Panc1 (cell line): ENCODE data around the gene TIRAP. TPM values are rescaled to one million over a fixed set of nuclear protein-coding genes. Genes with fewer than 3 reads are reported as not detected.

Experiments
- ATAC-seq: fragments of 200-7000 bp; cut with Tn5 transposase; 2 replicates; pipeline ENCODE4 v1.9.1; 2020; ENCODE audit warnings: mild to moderate bottlenecking, moderate library complexity
- BruUV-seq: library from RNA; stranded (reverse); fragments of 400-500 nt; replicated peaks from 2 replicates; lab custom pipeline; 2021; lab: Mats Ljungman, UMichigan
- CTCF ChIA-PET: fragments of 300-600 bp; sonication (Branson Sonifier 250); formaldehyde crosslinking; loops from one replicate; lab custom pipeline; 2022; ENCODE audit warnings: antibody characterized with exemption; lab: Charles Lee
- POLR2A ChIA-PET: fragments of 300-600 bp; sonication (Branson Sonifier 250); formaldehyde crosslinking; loops from one replicate; lab custom pipeline; 2022; ENCODE audit warnings: antibody characterized with exemption; lab: Charles Lee
- DNase-seq: peaks from one replicate; pipeline ENCODE4 v3.0.0-alpha.2; 2010; ENCODE audit warnings: low read depth, low spot score
- H3K27ac ChIP-seq: 2 replicates; pipeline ENCODE4 v1.5.1; 2011; ENCODE audit warnings: mild to moderate bottlenecking, low read length, inconsistent platforms
- H3K27me3 ChIP-seq: fragments of 200-500 bp; sonication (Bioruptor generic); 2 replicates; pipeline ENCODE4 v1.6.0; 2014; ENCODE audit warnings: low read length, inconsistent platforms; ENCODE audit not compliant: control insufficient read depth, insufficient read depth
- H3K36me3 ChIP-seq: fragments of 200-500 bp; sonication (Bioruptor generic); 2 replicates; pipeline ENCODE4 v1.5.1; 2014; ENCODE audit warnings: inconsistent platforms, mild to moderate bottlenecking, low read length, moderate library complexity; ENCODE audit not compliant: control insufficient read depth, insufficient read depth
- H3K4me1 ChIP-seq: 2 replicates; pipeline ENCODE4 v1.5.1; 2011; ENCODE audit warnings: inconsistent platforms, mild to moderate bottlenecking, low read length, moderate library complexity; ENCODE audit not compliant: control insufficient read depth, insufficient read depth
- H3K4me3 ChIP-seq, 2 experiments: 2 replicates each; pipeline ENCODE4 v1.5.1; 2011 to 2012; ENCODE audit warnings: low read depth in 2 of 2, low read length in 2 of 2, mild to moderate bottlenecking in 2 of 2, inconsistent platforms in 1 of 2, moderate library complexity in 1 of 2
- H3K9me3 ChIP-seq: fragments of 200-500 bp; sonication (Bioruptor generic); 2 replicates; pipeline ENCODE4 v1.5.1; 2014; ENCODE audit warnings: low read depth, mild to moderate bottlenecking, inconsistent platforms, low read length, moderate library complexity; ENCODE audit not compliant: control insufficient read depth, insufficient read depth
- POLR2AphosphoS5 ChIP-seq: IDR thresholded peaks from 2 replicates; pipeline ENCODE4 v1.6.1; 2012; ENCODE audit warnings: mild to moderate bottlenecking, low read depth, low read length, moderate library complexity
- SIN3A ChIP-seq: IDR thresholded peaks from 2 replicates; pipeline ENCODE4 v1.6.1; 2012; ENCODE audit warnings: low read depth, mild to moderate bottlenecking, low read length, moderate library complexity, borderline replicate concordance; ENCODE audit not compliant: insufficient read depth
- TCF7L2 ChIP-seq: IDR thresholded peaks from 2 replicates; pipeline ENCODE4 v1.6.1; 2011; ENCODE audit warnings: mild to moderate bottlenecking, low read depth, low read length, inconsistent platforms
- in situ Hi-C: cut with HindIII; loops from 2 replicates; pipeline ENCODE4 v1.10.0; 2016; ENCODE audit warnings: low sequenced_read_pairs, low pct_unique_long_range_greater_than_20kb
- intact Hi-C: fragments of 100-400 bp; cut with micrococcal nuclease; formaldehyde crosslinking; loops from one replicate; pipeline ENCODE4 v1.10.0; 2022; ENCODE audit not compliant: unreplicated experiment
- total RNA-seq: library from RNA; stranded (reverse); gene quantifications from one replicate; pipeline ENCODE4 v1.2.1, GENCODE V29; 2021; ENCODE audit not compliant: unreplicated experiment
- TF ChIP-seq, protein P1 (sequence below), 2 experiments: IDR thresholded peaks; 2 replicates each; pipeline ENCODE4 v1.6.1; 2011 to 2012; ENCODE audit warnings: low read depth in 2 of 2, control low read depth in 1 of 2, low read length in 1 of 2, mild to moderate bottlenecking in 1 of 2, moderate library complexity in 1 of 2; ENCODE audit not compliant: insufficient read depth in 1 of 2
- TF ChIP-seq, protein P2 (sequence below): fragments of 450-650 bp; IDR thresholded peaks from 2 replicates; pipeline ENCODE4 v1.5.1; 2017; ENCODE audit warnings: mild to moderate bottlenecking

Gene TIRAP
- total RNA-seq, 1 experiment from 2014 or later: 19.3 TPM

DNA sequence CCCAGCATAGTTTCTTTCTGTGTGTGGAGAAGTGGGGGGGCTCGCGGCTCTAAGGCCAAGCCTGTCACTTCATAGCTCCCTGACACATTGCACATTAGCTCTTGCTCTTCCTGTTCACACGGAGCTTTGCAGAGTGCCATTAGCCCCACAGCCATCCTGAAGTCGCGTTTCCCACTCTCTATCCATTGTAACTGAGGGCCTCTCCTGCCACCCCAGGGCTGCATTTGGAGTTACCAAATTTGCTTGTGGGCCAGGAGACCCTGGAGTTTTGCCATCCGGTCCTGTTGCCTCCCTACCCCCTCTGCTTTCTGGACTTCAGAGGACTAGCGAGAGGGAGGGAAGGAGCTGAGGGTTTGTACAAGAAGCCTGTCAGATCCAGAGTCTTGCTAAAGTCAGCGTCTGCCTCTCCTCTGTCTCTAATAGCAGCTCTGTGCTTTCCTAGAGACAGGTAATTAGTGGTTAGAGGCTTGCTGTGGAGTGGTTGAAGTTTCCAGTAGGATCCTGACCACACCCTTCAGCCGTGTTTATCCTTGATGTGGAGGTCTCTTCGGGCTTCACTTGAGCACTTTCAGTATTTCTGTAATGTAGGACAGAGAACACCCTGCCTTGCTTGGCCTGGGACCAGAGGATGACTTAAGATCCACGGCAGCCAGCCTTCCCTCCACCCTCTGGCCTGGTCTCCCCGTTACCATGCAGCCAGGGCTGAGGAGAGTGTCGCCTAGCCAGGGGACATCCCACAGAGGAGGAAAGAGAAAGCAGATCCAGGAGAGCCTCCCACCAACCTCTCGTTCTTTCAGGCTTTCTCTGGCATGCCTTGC, 35.1 kb downstream of the TIRAP start:
- Histone ChIP-seq H3K4me3 (no peak overlapping the region), H3K27ac (no peak overlapping the region), H3K9me3 (no peaks in the 10 kb centered on the region), H3K36me3 (no peaks in the 10 kb centered on the region), H3K27me3 (no peaks in the 10 kb centered on the region), H3K4me1 (no peaks in the 10 kb centered on the region)
- CTCF ChIA-PET: no interaction called here
- POLR2A ChIA-PET: no interaction called here
- in situ Hi-C loops (no loop called here), intact Hi-C loops (loop anchor here (10.0 kb wide), 1 partner anchor 107 kb away; no protein-coding TSS in a partner anchor)
- ATAC-seq (peak; percentile 49; the same call in 1 of the 2 replicates), DNase-seq (no peak)
- no peak for TF ChIP-seq SIN3A
- TF ChIP-seq, protein P1, sequence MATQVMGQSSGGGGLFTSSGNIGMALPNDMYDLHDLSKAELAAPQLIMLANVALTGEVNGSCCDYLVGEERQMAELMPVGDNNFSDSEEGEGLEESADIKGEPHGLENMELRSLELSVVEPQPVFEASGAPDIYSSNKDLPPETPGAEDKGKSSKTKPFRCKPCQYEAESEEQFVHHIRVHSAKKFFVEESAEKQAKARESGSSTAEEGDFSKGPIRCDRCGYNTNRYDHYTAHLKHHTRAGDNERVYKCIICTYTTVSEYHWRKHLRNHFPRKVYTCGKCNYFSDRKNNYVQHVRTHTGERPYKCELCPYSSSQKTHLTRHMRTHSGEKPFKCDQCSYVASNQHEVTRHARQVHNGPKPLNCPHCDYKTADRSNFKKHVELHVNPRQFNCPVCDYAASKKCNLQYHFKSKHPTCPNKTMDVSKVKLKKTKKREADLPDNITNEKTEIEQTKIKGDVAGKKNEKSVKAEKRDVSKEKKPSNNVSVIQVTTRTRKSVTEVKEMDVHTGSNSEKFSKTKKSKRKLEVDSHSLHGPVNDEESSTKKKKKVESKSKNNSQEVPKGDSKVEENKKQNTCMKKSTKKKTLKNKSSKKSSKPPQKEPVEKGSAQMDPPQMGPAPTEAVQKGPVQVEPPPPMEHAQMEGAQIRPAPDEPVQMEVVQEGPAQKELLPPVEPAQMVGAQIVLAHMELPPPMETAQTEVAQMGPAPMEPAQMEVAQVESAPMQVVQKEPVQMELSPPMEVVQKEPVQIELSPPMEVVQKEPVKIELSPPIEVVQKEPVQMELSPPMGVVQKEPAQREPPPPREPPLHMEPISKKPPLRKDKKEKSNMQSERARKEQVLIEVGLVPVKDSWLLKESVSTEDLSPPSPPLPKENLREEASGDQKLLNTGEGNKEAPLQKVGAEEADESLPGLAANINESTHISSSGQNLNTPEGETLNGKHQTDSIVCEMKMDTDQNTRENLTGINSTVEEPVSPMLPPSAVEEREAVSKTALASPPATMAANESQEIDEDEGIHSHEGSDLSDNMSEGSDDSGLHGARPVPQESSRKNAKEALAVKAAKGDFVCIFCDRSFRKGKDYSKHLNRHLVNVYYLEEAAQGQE (IDR thresholded peaks at IDR 0.05; ENCODE audit: insufficient read depth in 1 of 2, low read depth in 2 of 2, low read length in 1 of 2): no peak
- TF ChIP-seq, protein P2, sequence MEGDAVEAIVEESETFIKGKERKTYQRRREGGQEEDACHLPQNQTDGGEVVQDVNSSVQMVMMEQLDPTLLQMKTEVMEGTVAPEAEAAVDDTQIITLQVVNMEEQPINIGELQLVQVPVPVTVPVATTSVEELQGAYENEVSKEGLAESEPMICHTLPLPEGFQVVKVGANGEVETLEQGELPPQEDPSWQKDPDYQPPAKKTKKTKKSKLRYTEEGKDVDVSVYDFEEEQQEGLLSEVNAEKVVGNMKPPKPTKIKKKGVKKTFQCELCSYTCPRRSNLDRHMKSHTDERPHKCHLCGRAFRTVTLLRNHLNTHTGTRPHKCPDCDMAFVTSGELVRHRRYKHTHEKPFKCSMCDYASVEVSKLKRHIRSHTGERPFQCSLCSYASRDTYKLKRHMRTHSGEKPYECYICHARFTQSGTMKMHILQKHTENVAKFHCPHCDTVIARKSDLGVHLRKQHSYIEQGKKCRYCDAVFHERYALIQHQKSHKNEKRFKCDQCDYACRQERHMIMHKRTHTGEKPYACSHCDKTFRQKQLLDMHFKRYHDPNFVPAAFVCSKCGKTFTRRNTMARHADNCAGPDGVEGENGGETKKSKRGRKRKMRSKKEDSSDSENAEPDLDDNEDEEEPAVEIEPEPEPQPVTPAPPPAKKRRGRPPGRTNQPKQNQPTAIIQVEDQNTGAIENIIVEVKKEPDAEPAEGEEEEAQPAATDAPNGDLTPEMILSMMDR: no peak
- TF ChIP-seq TCF7L2: no peak
- no peak for TF ChIP-seq POLR2AphosphoS5
- no TSS peak for BruUV-seq

DNA sequence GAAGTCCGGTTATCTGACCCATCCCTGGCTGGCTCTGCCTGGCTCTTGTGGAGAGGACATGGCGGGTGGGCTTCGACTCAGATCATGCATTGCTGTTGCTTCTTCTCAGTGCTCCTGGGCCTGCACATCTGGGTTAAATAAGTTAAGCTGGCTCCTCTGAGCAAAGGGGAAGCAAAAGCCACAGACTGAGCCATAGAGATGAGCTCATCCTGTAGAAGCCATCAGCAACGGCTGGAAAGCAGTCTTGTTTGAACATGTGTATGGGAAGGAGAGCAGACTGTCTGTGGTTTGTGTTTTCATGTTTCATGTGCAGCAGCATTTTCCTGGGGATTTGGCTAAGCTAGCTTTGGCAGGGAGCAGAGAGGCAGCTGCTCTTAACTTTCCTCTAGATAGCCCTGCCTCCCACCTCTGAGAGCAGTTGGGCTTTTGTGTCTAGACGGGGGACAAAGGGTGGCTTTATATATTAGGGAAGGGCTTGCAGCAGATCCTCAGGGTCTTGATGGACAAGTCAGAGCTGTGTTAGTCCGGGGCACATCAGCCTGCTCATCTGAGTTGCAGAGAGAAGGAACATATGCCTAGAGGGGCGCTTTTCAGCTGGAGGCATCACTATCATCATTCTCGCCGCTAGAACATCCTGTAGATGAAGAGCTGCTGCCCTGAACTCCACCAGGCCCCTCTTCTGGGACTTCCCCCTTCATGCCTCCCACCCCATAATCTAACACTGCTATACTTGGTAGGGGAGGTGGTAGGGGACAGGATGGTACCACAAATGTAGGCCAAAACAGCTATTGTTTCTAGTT, 35.9 kb downstream of the TIRAP start:
- Histone ChIP-seq H3K4me3 (no peak overlapping the region), H3K27ac (no peak overlapping the region), H3K4me1 (no peaks in the 10 kb centered on the region), H3K9me3 (no peaks in the 10 kb centered on the region), H3K27me3 (no peaks in the 10 kb centered on the region), H3K36me3 (no peaks in the 10 kb centered on the region)
- BruUV-seq: no TSS peak
- intact Hi-C loops (loop anchor here (10.0 kb wide), 1 partner anchor 106 kb away; no protein-coding TSS in a partner anchor), in situ Hi-C loops (no loop called here)
- TF ChIP-seq SIN3A: no peak
- TF ChIP-seq, protein P2: no peak
- no peak for TF ChIP-seq TCF7L2
- POLR2A ChIA-PET: interaction anchor here (0.6 kb wide), 1 partner anchor 96 kb away, joined by 7 read pairs; no protein-coding TSS in a partner anchor
- DNase-seq: no peak
- CTCF ChIA-PET: interaction anchor here (1.2 kb wide), 1 partner anchor 8 kb away, joined by 5 read pairs; no protein-coding TSS in a partner anchor
- 0 out of 2 replicates have a peak, but pooled peaks have one; percentile 38 for ATAC-seq
